ENCODE measurements around the gene ZFYVE27.

Gene ZFYVE27

GRCh38 chr10:97721871-97722780, 14.8 kb upstream of the ZFYVE27 start:
- no peak for TF ChIP-seq CTCF (IDR thresholded peaks at IDR 0.05; ENCODE audit: low read depth, low read length)
- Histone ChIP-seq H3K9me3 (no peaks in the 10 kb centered on the region), H3K27me3 (no peaks in the 10 kb centered on the region), H3K4me3 (ENCODE audit: low read depth, low read length) (no peak overlapping the region), H3K36me3 (peaks cover 8% of the 10 kb centered on the region), H3K4me1 (peaks cover 22% of the 10 kb centered on the region)
- no peak for DNase-seq

DNA sequence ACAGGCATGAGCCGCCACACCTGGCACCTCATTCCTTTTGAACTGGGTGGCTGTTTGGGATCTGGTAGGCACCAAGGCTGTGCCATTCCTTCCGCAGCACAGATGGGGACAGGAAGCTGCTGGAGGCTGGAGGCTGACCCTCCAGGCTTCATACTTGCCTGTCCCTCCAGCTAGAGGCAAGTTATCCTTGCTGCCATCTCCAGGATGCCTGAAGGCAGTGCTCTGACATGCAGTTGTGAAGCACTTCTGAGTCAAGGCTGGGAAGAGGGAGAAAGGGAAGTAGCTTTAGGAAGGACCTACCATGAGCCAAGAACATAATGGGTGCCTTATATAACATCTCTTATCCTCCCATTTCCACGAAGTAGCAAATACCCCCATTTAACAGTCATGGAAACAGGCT, 13.9 kb upstream of the ZFYVE27 start:
- no peak for DNase-seq
- TF ChIP-seq CTCF (IDR thresholded peaks at IDR 0.05; ENCODE audit: low read depth, low read length): no peak

GRCh38 chr10:97724341-97724941, 12.5 kb upstream of the ZFYVE27 start:
- no peaks in the 10 kb centered on the region for H3K9me3 ChIP-seq
- no peak for TF ChIP-seq CTCF (IDR thresholded peaks at IDR 0.05; ENCODE audit: low read depth, low read length)
- H3K4me1 ChIP-seq: peaks cover 3% of the 10 kb centered on the region; the same call in 1 of the 2 replicates
- DNase-seq: no peak
- H3K27me3 ChIP-seq: no peaks in the 10 kb centered on the region
- no peaks in the 10 kb centered on the region for H3K36me3 ChIP-seq
- no peak overlapping the region for H3K4me3 ChIP-seq (ENCODE audit: low read depth, low read length)

More for the DNA sequence above, 13.9 kb upstream of the ZFYVE27 start:
- Histone ChIP-seq H3K36me3 (no peaks in the 10 kb centered on the region), H3K9me3 (no peaks in the 10 kb centered on the region), H3K4me3 (ENCODE audit: low read depth, low read length) (no peak overlapping the region), H3K4me1 (peaks cover 15% of the 10 kb centered on the region), H3K27me3 (no peaks in the 10 kb centered on the region)

DNA sequence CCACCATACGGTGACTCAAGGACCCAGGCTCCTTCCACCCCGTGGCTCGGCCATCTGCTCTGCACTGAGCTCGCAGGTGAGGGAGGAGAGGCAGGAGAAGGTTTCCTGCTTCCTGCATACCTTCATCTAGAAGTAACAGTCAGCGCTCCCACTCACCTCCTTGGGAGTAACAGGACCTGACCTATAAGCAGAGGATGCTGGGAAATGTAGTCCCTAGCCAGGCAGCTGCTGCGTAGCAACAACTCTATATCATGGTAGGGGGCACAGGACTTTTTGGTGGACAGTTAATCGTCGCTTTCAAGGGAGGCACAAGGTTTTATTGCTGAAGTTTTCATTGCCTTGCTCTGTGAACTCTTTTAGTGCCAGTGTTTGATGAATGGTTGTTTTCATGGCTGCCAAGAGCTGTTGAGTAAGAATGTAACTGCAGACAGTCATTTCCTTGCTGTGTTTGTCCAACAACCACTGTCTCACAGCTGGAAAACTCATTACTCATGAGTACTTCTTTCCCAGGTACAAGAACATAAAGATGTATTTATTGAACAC, 10.2 kb upstream of the ZFYVE27 start:
- no peak for DNase-seq
- Histone ChIP-seq H3K36me3 (no peaks in the 10 kb centered on the region), H3K9me3 (no peaks in the 10 kb centered on the region), H3K27me3 (no peaks in the 10 kb centered on the region), H3K4me1 (no peaks in the 10 kb centered on the region), H3K4me3 (ENCODE audit: low read depth, low read length) (no peak overlapping the region)
- TF ChIP-seq CTCF (IDR thresholded peaks at IDR 0.05; ENCODE audit: low read depth, low read length): no peak

DNA sequence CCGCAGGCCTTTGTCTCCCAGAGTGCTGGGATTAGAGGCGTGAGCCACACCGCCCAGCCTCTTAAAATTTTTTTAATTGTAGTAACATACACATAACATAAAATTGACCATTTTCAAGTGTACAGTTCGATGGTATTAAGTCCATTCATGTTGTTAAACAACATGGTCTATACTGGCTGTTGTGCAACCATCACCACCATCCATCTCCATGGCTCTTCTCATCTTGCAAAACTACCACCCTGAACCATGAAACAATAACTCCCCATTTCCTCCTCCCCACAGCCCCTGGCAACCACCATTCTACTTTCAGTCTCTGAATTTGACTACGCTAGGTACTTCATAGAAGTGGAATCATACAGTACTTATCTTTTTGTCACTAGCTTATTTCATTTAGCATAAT, 7.9 kb upstream of the ZFYVE27 start:
- no peaks in the 10 kb centered on the region for H3K27me3 ChIP-seq
- TF ChIP-seq CTCF (IDR thresholded peaks at IDR 0.05; ENCODE audit: low read depth, low read length): no peak
- no peaks in the 10 kb centered on the region for H3K36me3 ChIP-seq
- no peaks in the 10 kb centered on the region for H3K9me3 ChIP-seq
- H3K4me1 ChIP-seq: no peaks in the 10 kb centered on the region
- no peak overlapping the region for H3K4me3 ChIP-seq (ENCODE audit: low read depth, low read length)
- DNase-seq: no peak

Measured in BE2C (cell line).